GM12801 (cell line): ENCODE data around the gene XYLT1.

Experiments used
- CTCF ChIP-seq: IDR thresholded peaks from one replicate; pipeline ENCODE4 v1.5.1; 2011; ENCODE audit warnings: control low read depth; ENCODE audit not compliant: insufficient read length; ENCODE audit errors: extremely low read depth

Gene XYLT1

GRCh38 chr16:17397499-17397891 lies 73.3 kb downstream of the XYLT1 start:
- no peak for TF ChIP-seq CTCF

GRCh38 chr16:17396762-17397498 lies 73.8 kb downstream of the XYLT1 start:
- TF ChIP-seq CTCF = no peak

- no peak for TF ChIP-seq CTCF
Observed at GRCh38 chr16:17395849-17396480, 74.8 kb downstream of the XYLT1 start.

GRCh38 chr16:17392857-17393692 lies 77.7 kb downstream of the XYLT1 start:
- no peak for TF ChIP-seq CTCF

- no peak for TF ChIP-seq CTCF
Observed at GRCh38 chr16:17392127-17392856, 78.5 kb downstream of the XYLT1 start.

GRCh38 chr16:17391715-17392114 lies 79.0 kb downstream of the XYLT1 start:
- no peak for TF ChIP-seq CTCF

- no peak for TF ChIP-seq CTCF
Observed at GRCh38 chr16:17389384-17389783, 81.4 kb downstream of the XYLT1 start.
